H1 (cell line): ENCODE measurements around the gene TBC1D32. TPM values are rescaled to one million over a fixed set of nuclear protein-coding genes. Genes with fewer than 3 reads are reported as not detected.

Source experiments
- CTCF ChIA-PET: fragments of 300-600 bp; sonication (Branson Sonifier 250); formaldehyde crosslinking; loops from one replicate; lab custom pipeline; 2021; ENCODE audit not compliant: partially characterized antibody; lab: Charles Lee
- POLR2A ChIA-PET: fragments of 300-600 bp; sonication (Branson Sonifier 250); formaldehyde crosslinking; loops from one replicate; lab custom pipeline; 2021; ENCODE audit warnings: inconsistent platforms; ENCODE audit not compliant: partially characterized antibody; lab: Charles Lee
- DNase-seq, 2 experiments: peaks; one replicate each; pipeline versions ENCODE4 v3.0.0 to v3.0.0-alpha.2; 2010 to 2022; ENCODE audit warnings: low spot score in 2 of 2, low read depth in 1 of 2, mixed read lengths in 1 of 2
- FAIRE-seq: peaks from 2 replicates; lab custom pipeline; 2011; peaks lifted over from hg19 to GRCh38; lab: Jason Lieb, UNC
- H2AFZ ChIP-seq: 2 replicates; pipeline ENCODE4 v1.8.1; 2012; ENCODE audit warnings: low read length, inconsistent platforms
- H2AK5ac ChIP-seq: 2 replicates; pipeline ENCODE4 v1.6.1; 2013; ENCODE audit warnings: low read depth, low read length
- H2BK120ac ChIP-seq: replicated peaks from 2 replicates; pipeline ENCODE3; 2013; ENCODE audit warnings: low read depth, low read length, inconsistent platforms
- H2BK12ac ChIP-seq: 2 replicates; pipeline ENCODE4 v1.6.1; 2013; ENCODE audit warnings: low read depth, low read length
- H2BK15ac ChIP-seq: 2 replicates; pipeline ENCODE4 v1.6.1; 2013; ENCODE audit warnings: low read length
- H2BK20ac ChIP-seq: 2 replicates; pipeline ENCODE4 v1.6.1; 2013; ENCODE audit warnings: low read length
- H2BK5ac ChIP-seq: 2 replicates; pipeline ENCODE4 v1.6.1; 2013; ENCODE audit warnings: low read depth, low read length
- H3K14ac ChIP-seq: 2 replicates; pipeline ENCODE4 v1.6.1; 2013; ENCODE audit warnings: inconsistent platforms; ENCODE audit not compliant: insufficient read length
- H3K18ac ChIP-seq: 2 replicates; pipeline ENCODE4 v1.6.1; 2013; ENCODE audit warnings: low read length; ENCODE audit errors: extremely low read depth
- H3K23ac ChIP-seq: 2 replicates; pipeline ENCODE4 v1.6.1; 2013; ENCODE audit warnings: inconsistent platforms; ENCODE audit not compliant: insufficient read length
- H3K23me2 ChIP-seq: 2 replicates; pipeline ENCODE4 v1.6.1; 2013; ENCODE audit warnings: low read depth, low read length
- H3K27ac ChIP-seq: 2 replicates; pipeline ENCODE4 v1.6.1; 2011; ENCODE audit warnings: low read depth, low read length, inconsistent platforms
- H3K27me3 ChIP-seq, 4 experiments: replicated peaks in 1 of 4; 1 replicate in 1 of 4; 2 replicates in 3 of 4; pipeline versions ENCODE4 v1.6.1 to v1.8.1; 2011 to 2013; ENCODE audit warnings: low read length in 3 of 4, mild to moderate bottlenecking in 3 of 4, inconsistent platforms in 2 of 4, mixed read lengths in 2 of 4, moderate library complexity in 1 of 4; ENCODE audit not compliant: control insufficient read depth in 3 of 4, insufficient read depth in 3 of 4; ENCODE audit errors: extremely low read depth in 1 of 4
- H3K36me3 ChIP-seq, 4 experiments: 2 replicates each; pipeline versions ENCODE4 v1.6.1 to v1.8.1; 2011 to 2013; ENCODE audit warnings: mild to moderate bottlenecking in 4 of 4, low read length in 3 of 4, moderate library complexity in 2 of 4, control low read depth in 1 of 4, inconsistent platforms in 1 of 4; ENCODE audit not compliant: insufficient read depth in 4 of 4, control insufficient read depth in 2 of 4
- H3K4ac ChIP-seq: replicated peaks from 2 replicates; pipeline ENCODE3; 2013; ENCODE audit warnings: low read length, low read depth, mixed read lengths, inconsistent platforms; ENCODE audit not compliant: insufficient read length
- H3K4me1 ChIP-seq, 4 experiments: replicated peaks in 1 of 4; 1 replicate in 1 of 4; 2 replicates in 3 of 4; pipeline versions ENCODE4 v1.6.1 to v1.8.1; 2011 to 2013; ENCODE audit warnings: low read length in 3 of 4, inconsistent platforms in 2 of 4, mixed read lengths in 1 of 4; ENCODE audit not compliant: insufficient read depth in 4 of 4, control insufficient read depth in 3 of 4
- H3K4me2 ChIP-seq, 2 experiments: 2 replicates each; pipeline versions ENCODE4 v1.6.1 to v1.8.1; 2011 to 2013; ENCODE audit warnings: low read depth in 2 of 2, low read length in 2 of 2, control low read depth in 1 of 2, inconsistent platforms in 1 of 2, mild to moderate bottlenecking in 1 of 2; ENCODE audit not compliant: insufficient read depth in 1 of 2
- H3K4me3 ChIP-seq, 4 experiments: fragments of 200-600, 300-600 bp in 1 of 4; sonication (generic), shearing (Covaris generic), sonication (Bioruptor Twin) in 1 of 4; 2 replicates each; pipeline versions ENCODE4 v1.5.1 to v1.8.1; 2011 to 2016; ENCODE audit warnings: low read length in 4 of 4, low read depth in 3 of 4, control low read depth in 2 of 4, inconsistent platforms in 2 of 4, mild to moderate bottlenecking in 2 of 4, mixed read lengths in 1 of 4, moderate library complexity in 1 of 4; ENCODE audit not compliant: insufficient read depth in 2 of 4; ENCODE audit errors: extremely low read depth in 1 of 4
- H3K56ac ChIP-seq: replicated peaks from 2 replicates; pipeline ENCODE3; 2013; ENCODE audit warnings: low read depth, mild to moderate bottlenecking, mixed read lengths, low read length, inconsistent platforms; ENCODE audit not compliant: insufficient read length
- H3K79me1 ChIP-seq: 2 replicates; pipeline ENCODE4 v1.6.1; 2013; ENCODE audit warnings: low read depth, low read length, control low read depth
- H3K79me2 ChIP-seq, 2 experiments: 2 replicates each; pipeline versions ENCODE4 v1.6.1 to v1.8.1; 2012 to 2013; ENCODE audit warnings: low read length in 2 of 2, mild to moderate bottlenecking in 2 of 2, inconsistent platforms in 1 of 2; ENCODE audit not compliant: insufficient read depth in 2 of 2, control insufficient read depth in 1 of 2
- H3K9ac ChIP-seq, 4 experiments: replicated peaks in 1 of 4; 1 replicate in 1 of 4; 2 replicates in 3 of 4; pipeline versions ENCODE4 v1.6.1 to v1.8.1; 2011 to 2013; ENCODE audit warnings: low read depth in 3 of 4, low read length in 3 of 4, control low read depth in 2 of 4, mild to moderate bottlenecking in 2 of 4, moderate library complexity in 2 of 4, inconsistent platforms in 1 of 4; ENCODE audit errors: extremely low read depth in 1 of 4
- H3K9me3 ChIP-seq, 2 experiments: 2 replicates each; pipeline versions ENCODE4 v1.6.1 to v1.8.1; 2012 to 2013; ENCODE audit warnings: mild to moderate bottlenecking in 2 of 2, moderate library complexity in 2 of 2, control low read depth in 1 of 2, inconsistent platforms in 1 of 2, low read depth in 1 of 2, low read length in 1 of 2, mixed read lengths in 1 of 2; ENCODE audit not compliant: insufficient read depth in 2 of 2
- H4K20me1 ChIP-seq, 2 experiments: replicated peaks in 1 of 2; 2 replicates each; pipeline versions ENCODE3 to v1.8.1; 2011 to 2013; ENCODE audit warnings: inconsistent platforms in 2 of 2, low read length in 2 of 2, mild to moderate bottlenecking in 1 of 2; ENCODE audit not compliant: insufficient read depth in 2 of 2, control insufficient read depth in 1 of 2
- H4K5ac ChIP-seq: 2 replicates; pipeline ENCODE4 v1.6.1; 2013; ENCODE audit warnings: low read length, low read depth, mixed read lengths, inconsistent platforms; ENCODE audit not compliant: insufficient read length
- H4K8ac ChIP-seq: 2 replicates; pipeline ENCODE4 v1.8.0; 2013; ENCODE audit warnings: mild to moderate bottlenecking, moderate library complexity, low read length, inconsistent platforms; ENCODE audit not compliant: insufficient read depth; ENCODE audit errors: extremely low read depth
- H4K91ac ChIP-seq: replicated peaks from 2 replicates; pipeline ENCODE3; 2013; ENCODE audit warnings: low read length, mixed read lengths, inconsistent platforms; ENCODE audit not compliant: insufficient read length
- POU5F1 ChIP-seq: IDR thresholded peaks from 2 replicates; pipeline ENCODE4 v1.6.1; 2011; ENCODE audit warnings: low read depth, mild to moderate bottlenecking, low read length, moderate library complexity
- WGBS, 2 experiments: shearing (Covaris generic) in 1 of 2; methylation state at CpG; one replicate each; pipeline versions ENCODE4 v1.1.6 to v1.1.7; 2013 to 2015; ENCODE audit warnings: low lambda C conversion rate in 2 of 2, mixed read lengths in 2 of 2, inconsistent platforms in 1 of 2, low coverage in 1 of 2, missing lambda C conversion rate in 1 of 2; ENCODE audit not compliant: insufficient replicate concordance in 2 of 2, insufficient coverage in 1 of 2, insufficient read length in 1 of 2; ENCODE audit errors: extremely low coverage in 1 of 2, missing lambda C conversion rate in 1 of 2; 5-methylcytosine and 5-hydroxymethylcytosine counted together
- polyA plus RNA-seq, 7 experiments: library from polyadenylated mRNA; depleted of rRNA in 3 of 7; stranded (reverse) in 5 of 7; unstranded in 2 of 7; fragments of >200 nt in 5 of 7; fragments of 200-250 nt in 2 of 7; gene quantifications; 1 replicate in 5 of 7; 2 replicates in 1 of 7; 4 replicates in 1 of 7; pipeline versions ENCODE4 v1.2.1 to v1.2.3, GENCODE V29; 2011 to 2013; ENCODE audit warnings: missing spikeins in 2 of 7, mixed read lengths in 2 of 7
- total RNA-seq: library from RNA; stranded (reverse); fragmentation: NEBNext Ultra II Directional; extraction: Animal tissue kit (Norgen Biotek cat#: 25700); gene quantifications from 2 replicates; pipeline ENCODE4 v1.2.1, GENCODE V29; 2021

The TBC1D32 gene
- total and polyA plus RNA-seq, 2 of the 8 experiments (the other 6 are each of a cell fraction or from before 2014, with no cell fraction given), result 5.3 to 7.1 TPM

- DNase-seq (no peak), FAIRE-seq (no peak)
- Histone ChIP-seq H4K91ac (no peak overlapping the region), H3K79me1 (no peaks in the 10 kb centered on the region), H2BK5ac (no peak overlapping the region), H2BK15ac (no peak overlapping the region), H3K23ac (no peak overlapping the region), H3K4me3 (no peak overlapping the region), H4K5ac (no peak overlapping the region), H4K20me1 (no peaks in the 10 kb centered on the region), H2BK120ac (no peak overlapping the region), H2BK12ac (no peak overlapping the region), H2AFZ (no peak overlapping the region), H3K9ac (no peak overlapping the region), H3K9me3 (no peaks in the 10 kb centered on the region), H3K4me2 (no peak overlapping the region), H3K4ac (no peak overlapping the region), H3K56ac (no peak overlapping the region), H3K79me2 (no peaks in the 10 kb centered on the region), H3K23me2 (peaks cover 8% of the 10 kb centered on the region), H3K4me1 (peaks cover 0 to 3% (median 0%) of the 10 kb centered on the region in 4 experiments; a peak in 2 of 7 replicates), H3K14ac (no peak overlapping the region), H3K27ac (no peak overlapping the region), H2AK5ac (no peak overlapping the region), H2BK20ac (no peak overlapping the region), H3K27me3 (no peaks in the 10 kb centered on the region), H4K8ac (no peak overlapping the region), H3K36me3 (no peaks in the 10 kb centered on the region), H3K18ac (no peak overlapping the region)
- POLR2A ChIA-PET, result no interaction called here
- TF ChIP-seq POU5F1, result no peak
- 91% methylated on average over 1 of the region's 1 CpG; no CpG with 5 or more reads in 1 of the 2 experiments for WGBS, 2 experiments
- CTCF ChIA-PET, result no interaction called here
Observed at GRCh38 chr6:121338366-121338765, 4.1 kb upstream of the TBC1D32 start.
